Hair follicular keratinocyte (primary cell): ENCODE results near the gene NDUFB4. TPM values are rescaled to one million over a fixed set of nuclear protein-coding genes. Genes with fewer than 3 reads are reported as not detected.

ENCODE experiments used
- total RNA-seq: library from RNA; depleted of rRNA; stranded (reverse); fragments of >200 nt; gene quantifications from 2 replicates; pipeline ENCODE4 v1.2.3, GENCODE V29; 2015

The NDUFB4 gene
- total RNA-seq: 130 and 138 TPM in 2 replicates

DNA sequence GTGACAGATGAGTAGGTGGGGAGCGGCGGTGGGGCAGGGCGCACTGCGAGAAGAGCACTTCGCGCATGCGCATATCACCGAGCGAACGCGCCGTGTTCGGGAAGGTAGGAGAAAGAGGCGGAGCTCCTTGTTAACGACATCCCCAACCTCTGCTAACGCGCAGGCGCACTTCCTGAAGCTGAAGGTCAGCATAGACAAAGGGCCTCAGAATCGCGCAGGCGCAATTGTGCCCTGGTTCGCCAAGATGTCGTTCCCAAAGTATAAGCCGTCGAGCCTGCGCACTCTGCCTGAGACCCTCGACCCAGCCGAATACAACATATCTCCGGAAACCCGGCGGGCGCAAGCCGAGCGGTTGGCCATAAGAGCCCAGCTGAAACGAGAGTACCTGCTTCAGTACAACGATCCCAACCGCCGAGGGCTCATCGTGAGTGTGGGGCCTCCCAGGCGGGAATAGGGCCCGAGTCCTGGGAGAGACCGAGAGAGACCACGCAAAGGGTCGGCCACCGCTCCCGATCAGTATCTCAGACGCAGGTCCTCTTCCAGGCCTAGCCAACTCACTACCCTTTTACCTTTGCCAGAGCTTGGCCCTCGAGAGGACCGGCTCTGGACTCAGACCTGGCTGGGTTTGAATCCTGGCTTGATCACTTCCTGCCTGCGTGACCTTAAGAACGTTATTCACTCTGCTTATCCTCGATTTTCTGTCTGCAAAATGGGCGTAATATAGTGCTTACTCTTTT, at the start of gene NDUFB4:
Gene NDUFB4, plus strand, starts transcription at position 221 of the 737 bp plus-strand sequence. Its CDS starts 24 bp downstream, at position 245.

Other genes with a start within 250 kb of the NDUFB4 start
- gene LRRC58, start 247.0 kb upstream of the NDUFB4 start, total RNA-seq: 14.2 and 21.5 TPM in 2 replicates
- 101 and 102 TPM in 2 replicates for gene FSTL1, start 145.3 kb upstream of the NDUFB4 start, total RNA-seq
- gene HGD, start 85.9 kb downstream of the NDUFB4 start, total RNA-seq: not detected in 2 replicates
- gene RABL3, start 146.2 kb downstream of the NDUFB4 start, total RNA-seq: 11.6 and 14.4 TPM in 2 replicates
- gene GTF2E1, start 146.4 kb downstream of the NDUFB4 start, total RNA-seq: 10.3 and 11.6 TPM in 2 replicates